ENCODE results near the gene NDUFV2. TPM values are rescaled to one million over a fixed set of nuclear protein-coding genes. Genes with fewer than 3 reads are reported as not detected.
A peak's percentile ranks its signal among the peaks of the same experiment; 100 is the strongest.

Gene NDUFV2
- total and polyA plus RNA-seq, 8 donors, result 69.4 to 283 (median 218) TPM

DNA sequence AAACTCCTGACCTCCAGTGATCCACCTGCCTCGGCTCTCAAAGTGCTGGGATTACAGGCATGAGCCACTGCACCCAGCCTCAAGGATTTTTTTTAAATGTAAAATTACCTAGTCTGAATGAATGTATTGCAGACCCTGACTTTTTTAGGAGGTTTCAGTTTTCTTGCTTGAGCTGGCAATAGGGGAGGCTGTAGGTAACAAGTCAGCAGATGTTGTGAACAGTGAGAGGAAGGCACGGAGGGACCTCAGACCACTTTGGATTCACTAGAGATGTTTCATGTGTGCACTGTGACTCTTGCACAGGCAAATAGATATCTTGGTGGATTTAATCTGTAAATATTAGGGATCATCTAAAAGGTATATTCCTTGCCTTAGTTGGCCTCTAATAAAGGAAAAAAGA lies 6.4 kb downstream of the NDUFV2 start:
- Histone ChIP-seq H3K27ac (peak overlapping the region in 4 of 5 donors; percentile 12 to 72 (median 64)), H3K4me1 (peaks cover 80 to 100% (median 89%) of the 10 kb centered on the region in 4 donors), H3K36me3 (no peaks in the 10 kb centered on the region), H3K27me3 (no peaks in the 10 kb centered on the region), H3K9me3 (no peaks in the 10 kb centered on the region), H3K4me3 (no peak overlapping the region)
- DNase-seq, result no peak
- intact Hi-C loops (cut with DNase I; ENCODE audit: low total_unique reads), result no loop called here
- WGBS, 5 donors, result 76 to 91% (median 84%) methylated on average over 2 of the region's 2 CpGs
- TF ChIP-seq POLR2AphosphoS5 (IDR thresholded peaks at IDR 0.05) (no peak), POLR2A (IDR thresholded peaks at IDR 0.05) (no peak)

DNA sequence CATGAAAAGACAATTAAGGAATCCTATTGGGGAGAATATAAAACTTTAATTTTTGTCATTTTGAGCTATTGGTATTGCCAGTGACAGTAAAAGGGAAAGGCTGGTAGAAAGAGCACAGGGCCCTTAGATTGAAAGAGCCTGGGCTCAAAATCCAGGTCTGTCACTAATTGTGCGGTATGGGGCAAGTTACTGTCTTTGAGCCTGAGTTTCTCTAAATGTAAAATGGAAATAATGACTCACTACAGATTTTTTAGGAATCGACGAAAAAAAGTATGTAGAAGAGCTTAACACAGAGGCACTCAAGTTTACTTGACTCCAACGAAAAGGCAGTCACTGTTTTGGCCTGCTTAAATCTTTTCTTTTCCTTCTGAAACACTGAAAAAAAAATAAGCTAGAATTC lies 7.0 kb downstream of the NDUFV2 start:
- no peaks in the 10 kb centered on the region for H3K36me3 ChIP-seq
- WGBS, 5 donors, result 37 to 67% (median 58%) methylated on average over 4 of the region's 4 CpGs
- no peak overlapping the region for H3K4me3 ChIP-seq
- H3K27ac ChIP-seq, result peak overlapping the region in 4 of 5 donors; percentile 22 to 72 (median 64)
- TF ChIP-seq POLR2A (IDR thresholded peaks at IDR 0.05), result no peak
- TF ChIP-seq POLR2AphosphoS5 (IDR thresholded peaks at IDR 0.05), result no peak
- no peaks in the 10 kb centered on the region for H3K27me3 ChIP-seq
- DNase-seq, result no peak
- intact Hi-C loops (cut with DNase I; ENCODE audit: low total_unique reads), result no loop called here
- H3K4me1 ChIP-seq, result peaks cover 76 to 98% (median 87%) of the 10 kb centered on the region in 4 donors
- H3K9me3 ChIP-seq, result no peaks in the 10 kb centered on the region

GRCh38 chr18:9113468-9114149 lies 11.1 kb downstream of the NDUFV2 start:
- intact Hi-C loops (cut with DNase I; ENCODE audit: low total_unique reads), result no loop called here
- no peaks in the 10 kb centered on the region for H3K9me3 ChIP-seq
- H3K36me3 ChIP-seq, result no peaks in the 10 kb centered on the region
- H3K27me3 ChIP-seq, result no peaks in the 10 kb centered on the region
- H3K27ac ChIP-seq, result peak overlapping the region in 3 of 5 donors; percentile 44 to 72 (median 55)
- DNase-seq, result no peak
- TF ChIP-seq CTCF (IDR thresholded peaks at IDR 0.05), result no peak
- TF ChIP-seq EP300 (IDR thresholded peaks at IDR 0.05), result no peak
- no peak for TF ChIP-seq POLR2AphosphoS5 (IDR thresholded peaks at IDR 0.05)
- TF ChIP-seq POLR2A (IDR thresholded peaks at IDR 0.05), result no peak
- WGBS, 5 donors, result 41 to 62% (median 60%) methylated on average over 7 of the region's 7 CpGs
- H3K4me1 ChIP-seq, result peaks cover 67 to 98% (median 84%) of the 10 kb centered on the region in 4 donors
- H3K4me3 ChIP-seq, result no peak overlapping the region

- TF ChIP-seq POLR2AphosphoS5 (IDR thresholded peaks at IDR 0.05) (no peak), POLR2A (IDR thresholded peaks at IDR 0.05) (no peak), EP300 (IDR thresholded peaks at IDR 0.05) (no peak), CTCF (IDR thresholded peaks at IDR 0.05) (no peak)
- DNase-seq, result no peak
- intact Hi-C loops (cut with DNase I; ENCODE audit: low total_unique reads), result no loop called here
- Histone ChIP-seq H3K4me1 (peaks cover 46 to 98% (median 74%) of the 10 kb centered on the region in 4 donors), H3K36me3 (peaks cover 0 to 20% (median 14%) of the 10 kb centered on the region in 4 donors), H3K27me3 (no peaks in the 10 kb centered on the region), H3K4me3 (no peak overlapping the region), H3K9me3 (no peaks in the 10 kb centered on the region), H3K27ac (peak overlapping the region in 3 of 5 donors; percentile 81 to 94 (median 89))
Observed at GRCh38 chr18:9115984-9116383, 13.5 kb downstream of the NDUFV2 start.

GRCh38 chr18:9117980-9118841 lies 15.7 kb downstream of the NDUFV2 start:
- peaks cover 0 to 34% (median 27%) of the 10 kb centered on the region in 4 donors for H3K36me3 ChIP-seq
- intact Hi-C loops (cut with DNase I; ENCODE audit: low total_unique reads), result no loop called here
- no peak for DNase-seq
- no peaks in the 10 kb centered on the region for H3K9me3 ChIP-seq
- H3K4me3 ChIP-seq, result no peak overlapping the region
- H3K4me1 ChIP-seq, result peaks cover 31 to 97% (median 69%) of the 10 kb centered on the region in 4 donors
- H3K27ac ChIP-seq, result peak overlapping the region in 4 of 5 donors; percentile 81 to 94 (median 86)
- 25 to 34% (median 30%) methylated on average over 5 of the region's 5 CpGs for WGBS, 5 donors
- H3K27me3 ChIP-seq, result no peaks in the 10 kb centered on the region
- TF ChIP-seq POLR2AphosphoS5 (IDR thresholded peaks at IDR 0.05) (peak in 1 of 3 donors; percentile 9), CTCF (IDR thresholded peaks at IDR 0.05) (no peak)

All from stomach (tissue), 9 donors.